Lower lobe of right lung (tissue), 2 donors: ENCODE data around the gene ABCC4. TPM values are rescaled to one million over a fixed set of nuclear protein-coding genes. Genes with fewer than 3 reads are reported as not detected.
A peak's percentile ranks its signal among the peaks of the same experiment; 100 is the strongest.

Experiments used
- ATAC-seq, 2 donors: fragments of 200-7000 bp; cut with Tn5 transposase; one replicate each; pipeline ENCODE4 v1.9.1; 2020 to 2022; ENCODE audit warnings: mild to moderate bottlenecking in 2 of 2, moderate library complexity in 2 of 2
- DNase-seq: peaks from one replicate; pipeline ENCODE4 v3.0.0-alpha.2; 2020
- H3K27ac ChIP-seq: fragments of 200-600 bp; one replicate; pipeline ENCODE4 v1.8.0; 2022
- H3K27me3 ChIP-seq: fragments of 200-600 bp; one replicate; pipeline ENCODE4 v1.8.0; 2022; ENCODE audit warnings: low read depth
- H3K36me3 ChIP-seq: fragments of 200-600 bp; one replicate; pipeline ENCODE4 v1.8.0; 2022; ENCODE audit warnings: mild to moderate bottlenecking
- H3K4me1 ChIP-seq: fragments of 200-600 bp; one replicate; pipeline ENCODE4 v1.8.0; 2022
- H3K4me3 ChIP-seq: fragments of 200-600 bp; one replicate; pipeline ENCODE4 v1.8.0; 2022; ENCODE audit warnings: mild to moderate bottlenecking
- H3K9me3 ChIP-seq: fragments of 200-600 bp; one replicate; pipeline ENCODE4 v1.8.0; 2022
- intact Hi-C: fragments of 100-400 bp; cut with DNase I; formaldehyde crosslinking; loops from one replicate; pipeline ENCODE4 v1.11.0; 2022
- total RNA-seq: library from RNA; stranded (reverse); fragmentation: NEBNext Ultra II Directional; extraction: Animal tissue kit (Norgen Biotek cat#: 25700); gene quantifications from one replicate; pipeline ENCODE4 v1.2.1, GENCODE V29; 2021
- TF ChIP-seq, protein P1 (sequence below): fragments of 200-600 bp; IDR thresholded peaks from one replicate; pipeline ENCODE4 v1.8.0; 2022; ENCODE audit warnings: antibody characterized with exemption, mild to moderate bottlenecking
- donor health status: DM: no; HTN: yes; CAD: no; lungs with severe emphysema.

ABCC4 gene
- total RNA-seq, 1 donor from 2014 or later, result 32.2 TPM

DNA sequence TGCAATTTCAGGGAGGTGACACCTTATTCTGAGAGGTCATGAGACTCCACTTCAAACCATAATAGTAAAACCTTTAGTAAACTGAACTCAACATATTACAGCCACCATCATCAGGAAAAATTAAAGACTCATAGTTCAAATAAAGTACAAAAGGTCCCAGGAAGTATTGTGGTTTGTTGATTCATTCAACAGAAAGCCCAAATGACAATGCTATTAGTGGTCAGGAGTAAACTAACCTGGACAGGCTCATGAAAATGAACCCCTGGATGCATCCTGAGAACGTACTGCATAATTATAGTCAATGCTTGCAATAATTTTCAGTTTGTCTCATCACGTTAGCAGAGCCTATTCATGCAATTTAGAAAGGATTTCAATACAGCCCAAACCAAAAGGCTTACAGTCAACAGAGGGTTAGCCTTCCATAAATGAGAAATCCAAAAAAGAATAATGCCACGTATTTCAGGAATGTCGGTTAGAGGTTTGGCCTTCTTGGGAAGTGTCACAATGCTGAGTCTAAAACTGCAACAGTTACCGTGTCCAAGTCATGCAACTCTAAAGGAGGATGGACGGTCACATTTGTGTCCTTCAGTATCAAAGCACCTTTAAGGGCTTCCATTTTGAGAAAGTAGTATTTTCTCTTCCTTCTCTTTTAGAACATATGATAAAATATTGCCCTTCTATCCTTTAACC is 280.8 kb downstream of the ABCC4 start:
- TF ChIP-seq, protein P1, sequence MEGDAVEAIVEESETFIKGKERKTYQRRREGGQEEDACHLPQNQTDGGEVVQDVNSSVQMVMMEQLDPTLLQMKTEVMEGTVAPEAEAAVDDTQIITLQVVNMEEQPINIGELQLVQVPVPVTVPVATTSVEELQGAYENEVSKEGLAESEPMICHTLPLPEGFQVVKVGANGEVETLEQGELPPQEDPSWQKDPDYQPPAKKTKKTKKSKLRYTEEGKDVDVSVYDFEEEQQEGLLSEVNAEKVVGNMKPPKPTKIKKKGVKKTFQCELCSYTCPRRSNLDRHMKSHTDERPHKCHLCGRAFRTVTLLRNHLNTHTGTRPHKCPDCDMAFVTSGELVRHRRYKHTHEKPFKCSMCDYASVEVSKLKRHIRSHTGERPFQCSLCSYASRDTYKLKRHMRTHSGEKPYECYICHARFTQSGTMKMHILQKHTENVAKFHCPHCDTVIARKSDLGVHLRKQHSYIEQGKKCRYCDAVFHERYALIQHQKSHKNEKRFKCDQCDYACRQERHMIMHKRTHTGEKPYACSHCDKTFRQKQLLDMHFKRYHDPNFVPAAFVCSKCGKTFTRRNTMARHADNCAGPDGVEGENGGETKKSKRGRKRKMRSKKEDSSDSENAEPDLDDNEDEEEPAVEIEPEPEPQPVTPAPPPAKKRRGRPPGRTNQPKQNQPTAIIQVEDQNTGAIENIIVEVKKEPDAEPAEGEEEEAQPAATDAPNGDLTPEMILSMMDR, result no peak
- ATAC-seq (no peak), DNase-seq (no peak)
- Histone ChIP-seq H3K27me3 (no peaks in the 10 kb centered on the region), H3K27ac (no peak overlapping the region), H3K36me3 (no peaks in the 10 kb centered on the region), H3K4me3 (no peak overlapping the region), H3K4me1 (no peaks in the 10 kb centered on the region), H3K9me3 (no peaks in the 10 kb centered on the region)
- intact Hi-C loops, result no loop called here

DNA sequence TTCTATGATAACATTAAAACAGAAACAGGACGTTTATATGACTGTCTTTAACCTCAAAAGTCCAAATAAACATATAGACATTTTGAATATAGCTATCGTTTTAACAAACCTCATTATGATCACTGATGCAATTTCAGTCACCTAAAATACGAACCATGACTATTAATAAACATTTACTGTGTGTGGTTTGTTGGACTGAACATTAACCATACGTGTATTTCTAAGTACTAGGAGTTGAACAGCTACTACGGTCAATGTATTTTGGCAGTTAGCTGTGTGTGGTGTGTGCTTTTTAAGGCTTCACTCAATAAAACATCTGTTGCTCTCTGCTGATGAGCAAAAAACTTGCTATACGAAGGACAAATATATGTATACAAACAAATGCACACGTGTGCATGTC is 281.4 kb downstream of the ABCC4 start:
- Histone ChIP-seq H3K36me3 (no peaks in the 10 kb centered on the region), H3K4me1 (no peaks in the 10 kb centered on the region), H3K27me3 (no peaks in the 10 kb centered on the region), H3K4me3 (no peak overlapping the region), H3K27ac (no peak overlapping the region), H3K9me3 (no peaks in the 10 kb centered on the region)
- intact Hi-C loops, result no loop called here
- ATAC-seq (no peak), DNase-seq (no peak)
- TF ChIP-seq, protein P1, result no peak

DNA sequence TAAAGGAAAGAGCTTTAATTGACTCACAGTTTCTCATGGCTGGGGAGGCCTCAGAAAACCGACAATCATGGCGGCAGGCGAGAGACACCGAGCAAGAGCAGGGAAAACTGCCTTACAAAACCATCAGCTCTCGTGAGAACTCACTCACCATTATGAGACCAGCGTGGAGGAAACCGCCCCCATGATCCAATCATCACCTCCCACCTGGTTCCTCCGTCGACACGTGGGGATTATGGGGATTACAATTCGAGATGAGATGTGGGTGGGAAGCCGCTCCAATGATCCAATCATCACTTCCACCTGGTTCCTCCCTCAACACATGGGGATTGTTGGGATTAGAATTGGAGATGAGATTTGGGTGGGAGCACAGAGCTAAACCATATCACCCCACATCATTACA is 293.9 kb downstream of the ABCC4 start:
- DNase-seq (no peak), ATAC-seq (no peak)
- Histone ChIP-seq H3K4me3 (no peak overlapping the region), H3K9me3 (no peaks in the 10 kb centered on the region), H3K36me3 (no peaks in the 10 kb centered on the region), H3K4me1 (peaks cover 5% of the 10 kb centered on the region), H3K27ac (no peak overlapping the region), H3K27me3 (peaks cover 2% of the 10 kb centered on the region)
- intact Hi-C loops, result no loop called here
- TF ChIP-seq, protein P1, result no peak

DNA sequence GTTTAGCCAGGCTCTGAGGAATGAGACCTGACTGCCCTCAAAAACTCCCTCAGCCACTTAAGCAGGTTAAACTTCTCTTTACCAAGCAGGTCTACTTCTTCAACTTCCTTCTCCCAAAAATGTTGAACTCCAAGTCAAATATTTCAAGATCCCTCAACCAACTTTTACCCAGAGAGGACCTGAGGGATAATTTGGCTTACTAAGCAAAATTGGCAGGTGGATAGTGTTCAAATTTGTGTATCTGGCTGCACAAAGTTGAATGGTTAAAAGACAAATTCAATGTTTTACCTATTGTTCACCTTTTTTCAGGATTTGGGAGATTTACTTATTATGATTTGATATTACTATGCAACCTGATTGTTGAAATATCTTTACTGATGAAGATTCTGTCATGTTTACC is 296.0 kb downstream of the ABCC4 start:
- no peak for ATAC-seq
- Histone ChIP-seq H3K36me3 (no peaks in the 10 kb centered on the region), H3K9me3 (no peaks in the 10 kb centered on the region), H3K27ac (no peak overlapping the region), H3K4me1 (peaks cover 5% of the 10 kb centered on the region), H3K27me3 (peaks cover 9% of the 10 kb centered on the region), H3K4me3 (no peak overlapping the region)
- intact Hi-C loops, result no loop called here
- TF ChIP-seq, protein P1, result no peak
- no peak for DNase-seq

DNA sequence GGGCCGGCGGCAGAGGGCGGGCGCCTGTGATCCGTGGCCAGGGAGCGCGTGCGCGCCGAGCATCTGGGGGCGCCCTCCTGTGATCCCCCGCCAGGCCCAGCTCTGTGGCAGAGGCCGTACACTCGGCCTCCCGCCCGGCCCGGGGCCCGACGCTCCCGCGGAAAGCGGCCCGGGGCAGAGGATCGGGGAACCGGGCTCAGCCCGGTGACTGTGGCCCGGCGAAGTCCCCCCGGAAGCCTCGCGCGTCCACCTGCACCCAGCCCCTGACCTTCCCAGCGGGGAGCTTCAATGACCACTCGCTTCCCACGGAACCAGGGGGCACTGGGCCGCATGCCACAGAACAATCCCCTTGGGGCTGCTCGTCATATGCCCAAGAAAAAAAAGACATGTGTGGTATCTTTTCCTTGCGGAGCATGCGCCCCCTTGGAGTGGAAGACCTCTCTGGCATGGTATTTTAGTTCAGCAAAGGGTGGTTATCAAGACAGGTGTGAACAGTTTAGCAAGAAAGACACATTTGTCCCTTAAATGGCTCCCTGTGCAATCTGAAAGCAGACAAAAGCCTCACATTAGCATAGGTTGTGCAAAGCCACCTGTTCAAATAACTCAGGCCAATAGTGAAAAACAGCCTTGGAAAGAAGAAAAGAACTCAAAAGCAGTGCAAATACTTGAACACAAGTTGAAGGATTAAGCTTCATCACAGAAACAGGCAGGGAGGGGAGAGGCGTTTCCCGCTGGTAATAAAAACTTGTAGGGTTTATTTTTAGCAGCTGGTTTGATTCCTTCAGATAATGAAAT is 298.0 kb downstream of the ABCC4 start:
- no peaks in the 10 kb centered on the region for H3K9me3 ChIP-seq
- DNase-seq (no peak), ATAC-seq (peak; percentile 85 to 94)
- intact Hi-C loops, result no loop called here
- H3K36me3 ChIP-seq, result no peaks in the 10 kb centered on the region
- H3K4me3 ChIP-seq, result peak overlapping the region; percentile 31
- H3K27ac ChIP-seq, result peak overlapping the region; percentile 34
- peaks cover 9% of the 10 kb centered on the region for H3K27me3 ChIP-seq
- H3K4me1 ChIP-seq, result peaks cover 5% of the 10 kb centered on the region
- TF ChIP-seq, protein P1, result no peak
